GM12864 (cell line): ENCODE measurements around the gene DHX16.
"Not testable (repeated sequence)": the region's sequence is repeated elsewhere in the genome, so short reads cannot be mapped to it uniquely, and the experiment has no call there.

Experiments used
- DNase-seq: peaks from one replicate; pipeline ENCODE4 v3.0.0-alpha.2; 2011; ENCODE audit warnings: low read depth
- H3K4me3 ChIP-seq: 2 replicates; pipeline ENCODE4 v1.5.1; 2011; ENCODE audit warnings: mild to moderate bottlenecking, low read depth, low read length, control low read depth
- TF ChIP-seq, protein P1 (sequence below): IDR thresholded peaks from 2 replicates; pipeline ENCODE4 v1.5.1; 2011; ENCODE audit warnings: low read depth, mild to moderate bottlenecking, moderate library complexity, low read length, control low read depth, inconsistent platforms; ENCODE audit errors: missing control alignments

DHX16 gene

DNA sequence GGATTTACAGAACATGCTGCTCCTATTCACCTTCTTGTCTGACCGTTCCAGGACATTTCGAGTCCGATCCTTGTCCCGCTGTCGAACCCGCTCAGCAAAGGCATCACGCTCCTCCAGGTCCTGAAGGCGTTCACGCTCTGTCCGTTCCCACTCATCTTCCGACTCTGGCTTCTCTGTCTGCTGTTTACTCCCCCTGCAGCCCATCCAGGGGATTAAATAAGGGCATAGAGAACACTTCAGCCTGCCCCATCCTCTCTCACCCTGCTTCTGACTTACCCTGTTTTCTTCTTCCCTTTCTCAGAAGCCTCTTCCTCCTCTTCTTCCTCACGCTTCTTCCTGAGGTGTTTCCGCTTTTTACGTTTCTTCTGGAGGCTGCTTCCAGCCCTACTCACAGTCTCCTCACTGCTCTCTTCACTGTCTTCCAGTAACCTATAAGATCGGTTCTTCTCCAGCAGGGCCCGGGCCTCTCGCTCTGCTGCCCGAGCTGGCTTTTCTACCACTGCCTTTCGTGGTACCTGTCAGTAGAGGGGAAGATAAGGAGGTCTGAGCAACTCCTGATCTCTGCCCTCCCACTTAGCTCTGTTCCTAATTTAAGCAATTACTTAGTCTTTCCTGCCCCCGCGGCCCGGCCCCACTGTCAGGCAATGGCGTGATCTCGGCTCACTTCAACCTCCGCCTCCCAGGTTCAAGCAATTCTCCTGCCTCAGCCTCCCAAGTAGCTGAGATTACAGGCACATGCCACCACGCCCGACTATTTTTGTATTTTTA is 1.9 kb downstream of the DHX16 start:
- no peak for DNase-seq
- TF ChIP-seq, protein P1, sequence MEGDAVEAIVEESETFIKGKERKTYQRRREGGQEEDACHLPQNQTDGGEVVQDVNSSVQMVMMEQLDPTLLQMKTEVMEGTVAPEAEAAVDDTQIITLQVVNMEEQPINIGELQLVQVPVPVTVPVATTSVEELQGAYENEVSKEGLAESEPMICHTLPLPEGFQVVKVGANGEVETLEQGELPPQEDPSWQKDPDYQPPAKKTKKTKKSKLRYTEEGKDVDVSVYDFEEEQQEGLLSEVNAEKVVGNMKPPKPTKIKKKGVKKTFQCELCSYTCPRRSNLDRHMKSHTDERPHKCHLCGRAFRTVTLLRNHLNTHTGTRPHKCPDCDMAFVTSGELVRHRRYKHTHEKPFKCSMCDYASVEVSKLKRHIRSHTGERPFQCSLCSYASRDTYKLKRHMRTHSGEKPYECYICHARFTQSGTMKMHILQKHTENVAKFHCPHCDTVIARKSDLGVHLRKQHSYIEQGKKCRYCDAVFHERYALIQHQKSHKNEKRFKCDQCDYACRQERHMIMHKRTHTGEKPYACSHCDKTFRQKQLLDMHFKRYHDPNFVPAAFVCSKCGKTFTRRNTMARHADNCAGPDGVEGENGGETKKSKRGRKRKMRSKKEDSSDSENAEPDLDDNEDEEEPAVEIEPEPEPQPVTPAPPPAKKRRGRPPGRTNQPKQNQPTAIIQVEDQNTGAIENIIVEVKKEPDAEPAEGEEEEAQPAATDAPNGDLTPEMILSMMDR = peak; percentile 29
- no peak overlapping the region for H3K4me3 ChIP-seq

DNA sequence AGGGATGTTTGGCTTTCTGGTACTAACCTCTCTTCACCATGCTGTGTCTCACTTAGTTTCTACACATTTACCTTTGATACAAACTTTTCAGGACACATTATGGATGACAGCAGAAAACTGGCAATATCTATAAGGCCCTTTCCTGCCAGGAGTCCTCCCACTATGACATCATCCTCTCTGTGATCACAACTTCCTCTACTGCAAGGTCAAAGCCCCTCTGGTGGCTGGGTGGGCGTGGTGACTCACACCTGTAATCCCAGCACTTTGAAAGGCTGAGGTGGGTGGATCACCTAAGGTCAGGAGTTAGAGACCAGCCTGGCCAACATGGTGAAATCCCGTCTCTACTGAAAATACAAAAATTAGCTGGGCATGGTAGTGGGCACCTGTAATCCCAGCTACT is 6.5 kb downstream of the DHX16 start:
- not testable (repeated sequence) for H3K4me3 ChIP-seq, DNase-seq

DNA sequence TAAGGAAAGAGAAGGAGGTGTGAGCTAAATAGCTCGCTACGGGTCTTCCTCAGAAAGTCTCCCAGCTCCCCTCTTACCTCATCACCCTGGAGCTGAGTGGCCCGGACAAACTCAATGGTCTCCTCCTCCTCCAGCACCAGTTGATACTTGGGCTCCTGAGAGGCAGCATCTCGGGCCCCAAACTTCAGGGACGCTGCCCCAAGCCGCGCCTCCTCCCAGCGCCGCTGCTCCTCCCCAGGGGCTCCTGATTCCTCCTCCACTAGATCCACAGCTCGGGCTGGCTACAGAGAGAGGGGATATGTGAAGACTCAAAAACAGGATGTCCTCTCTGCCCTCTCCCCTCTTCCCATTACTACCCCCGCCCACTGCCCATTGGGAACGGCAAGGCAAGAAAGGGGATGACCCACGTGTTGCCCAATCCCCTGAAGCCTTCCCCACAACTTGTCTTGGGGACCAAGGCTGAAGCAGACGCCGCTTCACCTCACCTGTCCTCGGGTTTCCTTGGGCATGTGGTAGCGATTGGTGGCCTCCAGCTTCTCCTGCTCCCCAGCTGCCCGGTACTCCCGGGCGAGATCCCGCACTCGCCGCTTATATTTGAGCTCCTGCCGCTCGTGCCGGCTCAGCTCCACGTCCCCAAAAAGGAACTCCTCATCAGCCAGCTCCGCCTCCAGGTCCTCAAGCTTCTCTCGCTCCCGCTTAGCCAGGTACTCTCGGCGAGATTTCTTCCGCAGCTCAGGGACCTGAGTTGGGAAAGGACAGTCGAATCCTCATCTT is 7.6 kb downstream of the DHX16 start:
- no peak for DNase-seq
- TF ChIP-seq, protein P1 = no peak
- H3K4me3 ChIP-seq = no peak overlapping the region

DNA sequence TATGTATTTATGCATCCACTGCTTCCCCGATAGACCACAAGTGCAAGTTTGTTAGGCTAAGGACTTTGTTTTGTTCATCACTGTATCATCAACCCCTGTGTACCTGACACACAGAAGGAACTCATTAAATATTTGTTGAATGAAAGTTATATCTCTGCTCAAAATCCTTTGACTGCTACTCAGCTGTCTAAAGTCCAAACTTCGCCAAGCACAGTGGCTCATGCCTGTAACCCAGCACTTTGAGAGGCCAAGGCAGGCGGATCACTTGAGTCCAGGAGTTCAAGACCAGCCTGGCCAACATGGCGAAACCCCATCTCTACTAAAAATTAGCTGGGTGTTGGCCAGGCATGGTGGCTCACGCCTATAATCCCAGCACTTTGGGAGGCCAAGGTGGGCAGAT is 14.9 kb downstream of the DHX16 start:
- DNase-seq = not testable (repeated sequence)

DNA sequence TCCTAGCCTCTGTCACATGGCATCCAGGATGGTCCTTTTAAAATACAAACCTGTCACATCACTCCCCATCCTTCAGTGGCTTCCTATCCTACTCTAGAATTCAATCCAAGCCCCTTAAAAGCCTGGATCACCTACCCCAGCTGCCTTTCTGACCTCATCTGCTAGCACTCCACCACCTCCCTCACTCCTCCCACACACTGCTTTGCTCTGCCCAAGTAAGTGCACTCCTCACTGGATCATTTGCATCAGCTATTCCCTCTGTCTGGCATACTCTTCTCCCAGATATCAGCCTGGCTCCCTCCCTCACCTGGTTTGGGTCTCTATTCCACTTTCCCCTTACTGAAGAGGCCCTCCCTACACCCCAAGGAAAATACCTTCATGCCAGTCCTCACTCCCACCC is 15.4 kb downstream of the DHX16 start:
- no peak overlapping the region for H3K4me3 ChIP-seq
- TF ChIP-seq, protein P1 = no peak
- no peak for DNase-seq

More for the DNA sequence above, 14.9 kb downstream of the DHX16 start:
- not testable (repeated sequence) for H3K4me3 ChIP-seq

DNA sequence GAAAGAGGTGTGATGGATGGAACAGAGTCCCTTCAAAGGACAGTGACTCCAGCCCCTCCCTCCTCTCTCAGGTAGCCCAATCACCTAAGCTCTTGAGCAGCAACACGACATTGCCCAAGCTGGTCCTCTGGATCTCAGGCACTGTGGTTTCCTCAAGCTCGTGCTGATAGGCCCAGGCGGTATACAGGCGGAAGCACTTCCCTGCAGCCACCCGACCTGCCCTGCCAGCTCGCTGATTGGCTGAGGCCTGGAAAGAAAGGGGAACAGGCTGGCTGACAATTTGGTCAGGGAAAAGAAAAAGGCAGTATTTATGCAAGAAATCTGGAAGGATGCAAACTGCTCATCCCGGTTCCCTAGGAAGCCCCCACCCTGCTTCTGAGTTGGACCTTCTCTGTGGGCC is 16.3 kb downstream of the DHX16 start:
- no peak overlapping the region for H3K4me3 ChIP-seq
- DNase-seq = no peak

DNA sequence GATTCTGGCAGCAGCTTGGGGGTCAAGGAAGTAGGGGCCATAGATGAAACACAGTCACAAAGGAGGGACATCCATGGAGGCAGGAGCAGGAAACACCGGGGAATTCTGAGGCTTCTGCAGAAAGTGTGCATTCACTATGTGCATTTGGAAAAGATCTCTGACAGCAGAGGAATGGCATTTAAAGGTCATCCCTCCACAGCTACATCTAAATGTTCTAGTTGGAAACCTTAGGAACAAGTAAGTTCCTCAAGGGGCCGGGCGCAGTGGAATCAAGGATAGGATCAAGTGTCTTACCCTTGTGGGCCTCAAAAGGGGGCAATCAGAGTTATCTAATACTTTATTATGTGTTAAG is 17.1 kb downstream of the DHX16 start:
- DNase-seq = no peak
- TF ChIP-seq, protein P1 = no peak
- no peak overlapping the region for H3K4me3 ChIP-seq

More for the DNA sequence above, 16.3 kb downstream of the DHX16 start:
- TF ChIP-seq, protein P1 = no peak
